GM21360 (cell line): ENCODE results near the gene MAG.

Experiments used
- ATAC-seq: cut with Tn5 transposase; IDR thresholded peaks from one replicate; pipeline ENCODE4 v1.9.1; 2021; ENCODE audit warnings: mild to moderate bottlenecking, moderate library complexity; ENCODE audit not compliant: unreplicated experiment

MAG gene, protein sequence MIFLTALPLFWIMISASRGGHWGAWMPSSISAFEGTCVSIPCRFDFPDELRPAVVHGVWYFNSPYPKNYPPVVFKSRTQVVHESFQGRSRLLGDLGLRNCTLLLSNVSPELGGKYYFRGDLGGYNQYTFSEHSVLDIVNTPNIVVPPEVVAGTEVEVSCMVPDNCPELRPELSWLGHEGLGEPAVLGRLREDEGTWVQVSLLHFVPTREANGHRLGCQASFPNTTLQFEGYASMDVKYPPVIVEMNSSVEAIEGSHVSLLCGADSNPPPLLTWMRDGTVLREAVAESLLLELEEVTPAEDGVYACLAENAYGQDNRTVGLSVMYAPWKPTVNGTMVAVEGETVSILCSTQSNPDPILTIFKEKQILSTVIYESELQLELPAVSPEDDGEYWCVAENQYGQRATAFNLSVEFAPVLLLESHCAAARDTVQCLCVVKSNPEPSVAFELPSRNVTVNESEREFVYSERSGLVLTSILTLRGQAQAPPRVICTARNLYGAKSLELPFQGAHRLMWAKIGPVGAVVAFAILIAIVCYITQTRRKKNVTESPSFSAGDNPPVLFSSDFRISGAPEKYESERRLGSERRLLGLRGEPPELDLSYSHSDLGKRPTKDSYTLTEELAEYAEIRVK

GRCh38 chr19:35291916-35292315, at the start of gene MAG:
MAG (plus strand) TSS chr19:35292161; CDS start chr19:35295409, 3,248 bp downstream.
- ATAC-seq: no peak

- no peak for ATAC-seq
These were observed 45.4 kb upstream of the MAG start for GRCh38 chr19:35246466-35247092.

DNA sequence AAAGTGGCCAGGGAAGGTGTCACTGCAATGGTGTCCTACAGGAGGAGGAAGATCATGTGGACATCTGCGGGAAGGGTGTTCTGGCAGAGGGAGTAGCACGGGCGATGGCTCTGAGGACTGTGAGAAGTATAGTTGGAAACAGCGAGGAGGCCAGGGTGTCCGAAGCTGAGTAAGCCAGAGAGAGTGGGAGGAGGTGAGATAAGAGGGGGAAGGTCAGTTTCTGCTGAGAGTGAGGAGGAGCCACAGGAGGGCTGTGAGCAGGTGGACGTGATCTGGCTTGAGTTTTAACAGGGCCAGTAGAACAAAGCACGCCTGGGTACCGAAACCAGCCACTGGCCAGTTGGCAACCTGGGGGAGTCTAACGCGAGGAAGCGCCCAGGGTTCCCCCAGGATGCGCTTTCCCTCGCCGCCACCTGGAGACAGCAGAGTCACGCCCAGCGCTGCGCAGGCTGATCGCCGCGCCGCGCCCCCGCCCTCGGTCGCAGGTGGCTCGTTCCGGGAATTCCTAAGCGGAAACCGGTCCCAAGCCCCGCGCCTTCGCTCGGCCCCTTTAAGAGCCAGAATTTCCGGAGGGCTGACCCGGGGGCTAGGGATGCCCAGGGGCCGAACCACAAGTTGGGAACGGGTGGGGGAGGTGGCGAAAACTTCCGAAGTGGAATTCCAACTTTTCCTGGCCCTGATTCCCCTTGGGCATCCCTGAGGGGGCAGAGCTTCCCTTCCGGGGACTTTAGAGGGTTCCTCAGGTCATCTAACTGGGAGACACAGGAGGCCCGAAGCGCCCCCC, 44.2 kb upstream of the MAG start:
- peak; percentile 36 for ATAC-seq

DNA sequence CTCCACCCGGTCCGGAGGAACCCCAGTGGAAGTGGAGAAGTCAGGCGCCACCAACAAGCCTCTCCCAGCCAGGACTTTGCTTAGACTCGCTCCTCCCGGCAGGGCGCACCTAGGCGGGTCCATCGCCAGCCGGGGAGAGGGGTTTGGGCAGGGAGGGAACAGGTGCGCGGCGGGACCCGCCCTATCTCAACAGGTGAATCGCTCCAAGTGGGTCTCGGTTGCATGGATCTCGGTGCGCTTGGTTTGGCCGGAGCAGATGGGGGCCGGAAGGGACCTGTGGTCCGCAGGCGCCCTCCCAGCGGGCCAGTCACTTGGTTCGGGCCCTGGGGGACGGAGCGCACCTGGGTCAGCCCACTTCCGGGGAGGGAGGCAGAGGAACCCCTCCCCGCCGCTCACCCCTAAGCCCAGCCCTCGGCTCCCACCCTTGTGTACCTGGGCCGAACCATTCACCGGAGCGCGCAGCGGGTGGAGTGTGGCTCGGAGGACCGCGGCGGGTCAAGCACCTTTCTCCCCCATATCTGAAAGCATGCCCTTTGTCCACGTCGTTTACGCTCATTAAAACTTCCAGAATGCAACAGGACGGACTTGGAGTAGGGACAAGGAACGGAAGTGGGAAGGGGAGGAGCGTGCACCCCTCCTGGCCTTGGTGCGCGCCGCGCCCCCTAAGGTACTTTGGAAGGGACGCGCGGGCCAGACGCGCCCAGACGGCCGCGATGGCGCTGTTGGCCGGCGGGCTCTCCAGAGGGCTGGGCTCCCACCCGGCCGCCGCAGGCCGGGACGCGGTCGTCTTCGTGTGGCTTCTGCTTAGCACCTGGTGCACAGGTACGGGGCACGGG, 43.4 kb upstream of the MAG start, which contains the start of gene LSR:
TSS of gene LSR (plus strand) at position 693 of the 836 bp plus-strand sequence. CDS start at position 714, 21 bp downstream.
- ATAC-seq: peak; percentile 72

GRCh38 chr19:35249146-35249847, 42.7 kb upstream of the MAG start:
- peak; percentile 11 for ATAC-seq

- no peak for ATAC-seq
These were observed 41.9 kb upstream of the MAG start for GRCh38 chr19:35249848-35250711.

- ATAC-seq: no peak
These were observed 40.5 kb upstream of the MAG start for GRCh38 chr19:35251456-35251855.

- no peak for ATAC-seq
These were observed 38.4 kb upstream of the MAG start for GRCh38 chr19:35253316-35254286.

GRCh38 chr19:35254341-35255297, 37.3 kb upstream of the MAG start:
- no peak for ATAC-seq

DNA sequence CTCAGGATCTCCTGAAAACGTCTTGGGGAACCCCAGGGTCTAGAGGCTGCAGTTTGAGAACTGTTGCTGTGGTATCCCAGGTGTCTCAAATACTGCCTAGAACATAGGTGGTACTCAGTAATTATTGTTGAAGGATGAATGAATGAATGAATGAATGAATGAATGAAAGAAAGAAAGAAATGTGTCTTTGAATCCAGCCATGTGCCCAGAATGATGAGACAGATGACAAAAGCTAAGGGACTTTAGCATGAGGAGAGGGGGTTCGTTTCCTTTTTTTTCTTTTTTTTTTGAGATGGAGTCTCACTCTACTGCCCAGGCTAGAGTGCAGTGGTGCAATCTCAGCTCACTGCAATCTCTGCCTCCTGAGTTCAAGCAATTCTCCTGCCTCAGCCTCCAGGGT, 35.4 kb upstream of the MAG start:
- no peak for ATAC-seq

GRCh38 chr19:35257113-35257461, 34.9 kb upstream of the MAG start:
- ATAC-seq: no peak

DNA sequence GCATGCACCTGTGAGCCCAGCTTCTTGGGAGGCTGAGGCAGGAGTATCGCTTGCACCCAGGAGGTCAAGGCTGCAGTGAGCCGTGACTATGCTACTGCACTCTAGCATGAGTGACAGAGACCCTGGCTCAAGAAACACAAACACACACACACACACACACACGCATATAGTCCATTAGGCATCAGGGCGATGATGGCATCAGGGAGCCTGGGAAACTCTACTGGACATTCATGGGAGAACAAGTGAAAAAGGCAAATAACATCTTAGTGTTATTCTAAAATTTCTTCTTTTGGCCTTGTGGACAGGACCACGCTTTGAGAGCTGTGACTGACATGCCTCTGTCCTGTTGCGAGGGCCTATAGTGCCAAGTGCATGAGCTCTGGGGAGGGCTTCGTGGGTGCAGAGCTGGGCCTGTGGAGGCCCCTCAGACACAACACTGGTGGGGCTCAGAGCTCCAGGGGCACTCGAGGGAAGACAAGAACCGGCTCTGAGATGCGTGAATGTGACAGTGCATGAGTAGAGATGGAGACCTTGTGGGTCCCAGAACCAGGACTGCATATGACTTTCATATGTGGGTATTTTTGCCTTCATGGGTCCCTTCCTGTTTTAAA, 31.2 kb upstream of the MAG start:
- no peak for ATAC-seq

GRCh38 chr19:35261356-35262100, 30.4 kb upstream of the MAG start:
- no peak for ATAC-seq

DNA sequence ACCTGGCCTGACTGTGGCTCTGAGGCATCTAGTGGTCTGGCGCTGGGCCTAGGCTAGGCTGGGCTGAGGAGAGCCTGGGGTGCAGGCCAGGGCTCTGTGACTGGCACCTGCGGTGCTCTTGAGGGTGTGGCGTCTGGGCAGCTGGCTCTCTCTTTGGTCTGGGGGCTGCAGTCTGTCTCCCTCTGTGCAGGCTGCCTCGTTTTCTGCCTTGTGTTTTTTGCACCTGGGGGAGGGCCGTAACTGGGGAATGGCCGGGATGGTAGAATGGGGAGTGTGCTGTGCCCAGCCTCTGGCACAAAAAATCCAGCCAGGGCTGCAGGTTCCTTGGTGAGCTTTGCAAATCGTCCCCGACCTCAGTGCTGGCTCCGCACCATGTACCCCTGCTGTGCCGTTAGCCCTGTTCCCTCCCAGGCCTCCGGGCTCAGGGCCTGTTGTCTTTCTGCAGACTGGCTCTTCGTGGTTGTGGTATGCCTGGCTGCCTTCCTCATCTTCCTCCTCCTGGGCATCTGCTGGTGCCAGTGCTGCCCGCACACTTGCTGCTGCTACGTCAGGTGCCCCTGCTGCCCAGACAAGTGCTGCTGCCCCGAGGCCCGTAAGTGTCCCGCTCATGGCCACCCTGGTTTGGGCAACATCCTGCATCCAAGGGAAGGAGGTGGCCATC, 29.7 kb upstream of the MAG start:
- no peak for ATAC-seq
